Activated T-helper 1 cell treated with anti-CD3 and anti-CD28 coated beads, Interleukin-12 subunit alpha, Interleukin-12 subunit beta, Interleukin-2, Interleukin-4 antibody, amounts not matched to agents 30 ng/mL and 10 ng/mL and 1 ng/mL, durations not matched to agents 14 hours and 24 hours and 36 hours (primary cell): ENCODE data around the gene ANKEF1. TPM values are rescaled to one million over a fixed set of nuclear protein-coding genes. Genes with fewer than 3 reads are reported as not detected.
"Not testable (repeated sequence)": the region's sequence is repeated elsewhere in the genome, so short reads cannot be mapped to it uniquely, and the experiment has no call there.

ENCODE experiments used
- DNase-seq: peaks from one replicate; pipeline ENCODE4 v3.0.0; 2021; ENCODE audit warnings: low spot score
- H3K27ac Mint-ChIP-seq: one replicate; pipeline ENCODE4 v1.8.0; 2021; ENCODE audit warnings: mild to moderate bottlenecking, mixed read lengths
- H3K27me3 Mint-ChIP-seq: one replicate; pipeline ENCODE4 v1.8.0; 2022; ENCODE audit warnings: mild to moderate bottlenecking, moderate library complexity, mixed read lengths; ENCODE audit not compliant: insufficient read depth
- H3K36me3 Mint-ChIP-seq: one replicate; pipeline ENCODE4 v1.8.0; 2021; ENCODE audit warnings: low read depth, mixed read lengths
- H3K4me1 Mint-ChIP-seq: one replicate; pipeline ENCODE4 v1.8.0; 2021; ENCODE audit warnings: low read depth, mixed read lengths
- H3K4me3 Mint-ChIP-seq: one replicate; pipeline ENCODE4 v1.8.0; 2021; ENCODE audit warnings: mild to moderate bottlenecking, moderate library complexity, mixed read lengths
- H3K9me3 Mint-ChIP-seq: one replicate; pipeline ENCODE4 v1.8.0; 2021; ENCODE audit warnings: mixed read lengths
- intact Hi-C: fragments of 100-400 bp; cut with micrococcal nuclease; formaldehyde crosslinking; loops from one replicate; pipeline ENCODE4 v1.15.1; 2024
- total RNA-seq: library from RNA; stranded (reverse); gene quantifications from 2 replicates; pipeline ENCODE4 v1.2.3, GENCODE V29; 2022

The ANKEF1 gene
- total RNA-seq, 1 donor from 2014 or later = 0.26 TPM

DNA sequence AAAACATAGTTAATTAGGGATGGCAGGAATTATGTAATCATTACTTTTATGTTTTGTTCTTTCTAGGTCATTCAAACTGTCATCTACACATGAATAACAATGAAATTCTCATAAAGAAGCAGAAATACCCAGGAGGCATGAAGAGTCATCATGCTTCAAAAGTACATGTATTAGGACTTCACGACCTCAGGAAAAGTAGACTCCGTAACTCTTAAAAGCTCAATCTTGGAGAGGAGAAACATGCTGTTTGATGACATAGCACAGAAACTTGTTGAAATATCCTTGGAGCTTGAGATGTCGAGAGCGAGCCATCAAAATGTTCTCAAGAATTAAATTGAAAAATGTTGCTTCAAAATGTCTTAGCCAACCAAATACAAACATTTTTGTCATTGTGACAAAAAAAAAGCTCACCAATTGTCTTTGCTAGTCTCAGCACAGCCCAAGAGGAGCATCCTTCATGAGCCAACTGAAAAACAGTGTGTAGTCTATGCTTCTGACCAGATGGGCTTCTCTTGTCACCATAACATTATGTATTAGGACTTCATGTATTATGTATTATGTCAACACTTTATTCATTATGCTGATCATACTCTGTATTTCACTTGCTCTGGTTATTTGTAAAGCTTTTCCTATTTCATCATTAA lies 28.2 kb upstream of the ANKEF1 start:
- peaks cover 4% of the 10 kb centered on the region for H3K27me3 Mint-ChIP-seq
- DNase-seq = no peak
- H3K4me1 Mint-ChIP-seq = peaks cover 5% of the 10 kb centered on the region
- no peaks in the 10 kb centered on the region for H3K36me3 Mint-ChIP-seq
- intact Hi-C loops = no loop called here
- H3K4me3 Mint-ChIP-seq = no peak overlapping the region
- H3K27ac Mint-ChIP-seq = no peak overlapping the region
- no peaks in the 10 kb centered on the region for H3K9me3 Mint-ChIP-seq

GRCh38 chr20:10007158-10007557 lies 27.6 kb upstream of the ANKEF1 start:
- intact Hi-C loops = no loop called here
- peaks cover 4% of the 10 kb centered on the region for H3K27me3 Mint-ChIP-seq
- no peaks in the 10 kb centered on the region for H3K36me3 Mint-ChIP-seq
- no peak overlapping the region for H3K27ac Mint-ChIP-seq
- H3K9me3 Mint-ChIP-seq = no peaks in the 10 kb centered on the region
- H3K4me3 Mint-ChIP-seq = no peak overlapping the region
- H3K4me1 Mint-ChIP-seq = peaks cover 5% of the 10 kb centered on the region
- DNase-seq = no peak

- H3K27ac Mint-ChIP-seq = no peak overlapping the region
- peaks cover 4% of the 10 kb centered on the region for H3K27me3 Mint-ChIP-seq
- no peak for DNase-seq
Measured at GRCh38 chr20:10007747-10008146, 27.0 kb upstream of the ANKEF1 start.

DNA sequence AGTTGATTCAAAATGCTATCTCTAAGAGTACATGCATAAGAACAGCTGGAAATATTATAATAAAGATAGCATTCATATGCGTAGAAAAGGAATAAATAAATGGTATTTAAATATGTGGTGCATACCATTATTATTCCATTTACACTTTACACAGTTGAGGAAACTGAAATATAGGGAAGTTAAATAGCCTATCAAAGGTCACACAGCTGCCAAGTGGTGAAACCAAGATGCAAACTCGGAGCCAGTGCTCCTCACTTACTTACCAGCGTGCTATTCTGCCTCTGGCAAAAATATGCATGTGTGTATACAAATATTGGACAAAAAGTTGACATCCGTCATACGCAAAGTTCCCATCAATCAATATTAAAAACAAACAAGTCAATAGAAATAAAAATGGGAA lies 22.3 kb upstream of the ANKEF1 start:
- Mint-ChIP-seq H3K36me3 (no peaks in the 10 kb centered on the region), H3K4me3 (no peak overlapping the region), H3K27me3 (peaks cover 1% of the 10 kb centered on the region), H3K9me3 (no peaks in the 10 kb centered on the region), H3K4me1 (no peaks in the 10 kb centered on the region), H3K27ac (no peak overlapping the region)
- DNase-seq = no peak
- intact Hi-C loops = no loop called here

More at GRCh38 chr20:10007747-10008146, 27.0 kb upstream of the ANKEF1 start:
- Mint-ChIP-seq H3K9me3 (no peaks in the 10 kb centered on the region), H3K36me3 (no peaks in the 10 kb centered on the region), H3K4me1 (peaks cover 5% of the 10 kb centered on the region), H3K4me3 (no peak overlapping the region)
- intact Hi-C loops = no loop called here

GRCh38 chr20:10014431-10014830 lies 20.4 kb upstream of the ANKEF1 start:
- intact Hi-C loops = no loop called here
- Mint-ChIP-seq H3K4me3 (no peak overlapping the region), H3K4me1 (no peaks in the 10 kb centered on the region), H3K27ac (no peak overlapping the region), H3K9me3 (no peaks in the 10 kb centered on the region), H3K27me3 (no peaks in the 10 kb centered on the region), H3K36me3 (no peaks in the 10 kb centered on the region)
- DNase-seq = no peak

GRCh38 chr20:10020937-10021336 lies 13.8 kb upstream of the ANKEF1 start:
- Mint-ChIP-seq H3K4me3 (no peak overlapping the region), H3K27ac (no peak overlapping the region), H3K9me3 (no peaks in the 10 kb centered on the region), H3K4me1 (no peaks in the 10 kb centered on the region), H3K27me3 (peaks cover 9% of the 10 kb centered on the region), H3K36me3 (no peaks in the 10 kb centered on the region)
- intact Hi-C loops = no loop called here
- DNase-seq = no peak

DNA sequence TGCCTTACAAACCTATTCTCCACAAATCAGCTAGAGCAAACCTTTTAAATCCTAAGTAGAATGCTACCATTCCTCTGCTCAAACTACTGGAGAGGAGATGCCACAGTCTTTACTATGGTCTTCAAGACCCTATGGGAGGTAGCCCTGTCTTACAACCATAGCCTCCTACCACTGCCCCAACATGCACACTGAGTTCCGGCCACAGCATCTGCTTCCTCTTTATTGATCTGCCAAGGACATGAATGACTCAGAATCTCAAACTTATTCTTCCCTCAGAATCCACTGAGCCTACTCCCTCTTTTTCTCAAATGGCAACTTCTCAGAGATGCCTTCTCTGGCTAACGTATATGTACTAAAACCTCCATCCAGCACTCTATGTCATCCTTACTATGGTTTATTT lies 12.2 kb upstream of the ANKEF1 start:
- DNase-seq = no peak
- intact Hi-C loops = no loop called here
- Mint-ChIP-seq H3K4me1 (no peaks in the 10 kb centered on the region), H3K4me3 (no peak overlapping the region), H3K36me3 (no peaks in the 10 kb centered on the region), H3K9me3 (no peaks in the 10 kb centered on the region), H3K27ac (no peak overlapping the region), H3K27me3 (peaks cover 9% of the 10 kb centered on the region)

DNA sequence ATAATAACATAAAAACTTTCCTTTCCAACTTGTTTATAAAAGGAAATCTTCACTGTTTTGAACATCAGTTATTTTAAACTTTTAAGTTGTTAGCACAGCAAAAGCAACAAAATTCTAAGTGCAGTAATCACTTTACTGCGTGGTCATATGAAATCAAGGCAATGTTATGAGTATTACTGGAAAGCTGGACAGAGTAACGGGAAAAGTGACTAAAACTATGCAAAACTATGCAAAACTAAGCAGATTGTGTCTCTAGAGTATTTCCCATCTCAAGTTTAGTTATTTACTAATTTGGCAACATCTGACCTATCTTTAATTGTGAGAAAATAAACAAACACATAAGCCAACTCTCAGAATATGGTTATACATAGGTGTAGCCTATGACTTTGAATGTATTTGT lies 10.9 kb upstream of the ANKEF1 start:
- intact Hi-C loops = no loop called here
- Mint-ChIP-seq H3K4me1 (no peaks in the 10 kb centered on the region), H3K36me3 (no peaks in the 10 kb centered on the region), H3K27me3 (peaks cover 11% of the 10 kb centered on the region), H3K4me3 (no peak overlapping the region), H3K27ac (no peak overlapping the region), H3K9me3 (no peaks in the 10 kb centered on the region)
- no peak for DNase-seq

- H3K4me3 Mint-ChIP-seq, DNase-seq, H3K27ac Mint-ChIP-seq, H3K36me3 Mint-ChIP-seq, H3K9me3 Mint-ChIP-seq, H3K27me3 Mint-ChIP-seq, intact Hi-C loops: not testable (repeated sequence)
- peaks cover 13% of the 10 kb centered on the region for H3K4me1 Mint-ChIP-seq
Measured at GRCh38 chr20:10031451-10032215, 3.2 kb upstream of the ANKEF1 start.

GRCh38 chr20:10032269-10032668 lies 2.5 kb upstream of the ANKEF1 start:
- H3K4me3 Mint-ChIP-seq, H3K27me3 Mint-ChIP-seq, H3K9me3 Mint-ChIP-seq, DNase-seq, H3K27ac Mint-ChIP-seq, intact Hi-C loops, H3K36me3 Mint-ChIP-seq: not testable (repeated sequence)
- peaks cover 13% of the 10 kb centered on the region for H3K4me1 Mint-ChIP-seq

DNA sequence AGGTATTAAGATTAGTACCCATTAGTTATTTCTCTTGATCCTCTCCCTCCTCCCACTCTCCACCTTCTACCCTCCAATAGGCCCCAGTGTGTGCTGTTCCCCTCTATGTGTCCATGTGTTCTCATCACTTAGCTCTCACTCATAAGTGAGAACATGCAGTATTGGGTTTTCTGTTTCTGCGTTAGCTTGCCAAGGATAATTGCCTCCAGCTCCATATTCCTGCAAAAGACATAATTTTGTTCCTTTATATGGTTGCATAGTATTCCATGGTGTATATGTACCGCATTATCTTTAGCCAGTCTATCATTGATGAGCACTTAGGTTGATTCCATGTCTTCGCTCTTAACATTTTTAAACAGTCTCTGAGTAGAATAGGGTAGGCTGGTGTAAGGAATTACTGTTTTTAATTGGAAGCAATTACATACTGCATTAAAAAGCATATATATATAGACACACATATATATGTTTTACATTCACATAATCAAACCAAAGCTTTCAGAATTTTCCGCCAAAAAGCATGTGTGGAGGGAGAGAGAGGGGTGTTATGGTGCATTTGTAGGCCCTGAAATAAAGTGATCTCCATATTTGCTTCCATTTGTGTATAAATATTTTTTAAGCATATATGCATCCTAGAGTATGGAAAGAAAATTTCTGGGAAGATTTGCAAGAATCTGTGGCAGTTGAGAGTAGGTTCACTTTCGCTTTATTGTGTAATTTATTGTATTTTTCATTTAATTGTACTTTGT lies 709 bp upstream of the ANKEF1 start:
- intact Hi-C loops = no loop called here
- DNase-seq = no peak
- Mint-ChIP-seq H3K4me1 (peaks cover 13% of the 10 kb centered on the region), H3K4me3 (peak overlapping the region; percentile 27), H3K9me3 (no peaks in the 10 kb centered on the region), H3K27me3 (peaks cover 6% of the 10 kb centered on the region), H3K36me3 (no peaks in the 10 kb centered on the region), H3K27ac (no peak overlapping the region)

DNA sequence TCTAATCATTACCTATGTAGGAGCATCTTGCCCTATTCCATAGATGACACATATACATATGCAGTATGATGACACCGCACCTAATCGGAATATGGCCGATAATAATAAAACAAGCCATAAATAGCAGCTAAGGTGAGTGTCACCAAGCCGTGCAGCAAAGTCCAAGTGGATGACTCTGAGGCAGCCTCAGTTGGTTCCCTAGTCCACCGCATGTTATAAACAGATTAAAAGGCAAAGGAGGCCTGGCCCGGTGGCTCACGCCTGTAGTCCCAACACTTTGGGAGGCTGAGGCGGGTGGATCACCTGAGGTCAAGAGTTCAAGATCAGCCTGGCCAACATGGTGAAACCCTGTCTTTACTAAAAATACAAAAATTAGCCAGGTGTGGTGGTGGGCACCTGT lies 1.5 kb downstream of the ANKEF1 start:
- H3K27me3 Mint-ChIP-seq, H3K9me3 Mint-ChIP-seq, intact Hi-C loops, DNase-seq, H3K4me3 Mint-ChIP-seq, H3K27ac Mint-ChIP-seq, H3K36me3 Mint-ChIP-seq: not testable (repeated sequence)
- H3K4me1 Mint-ChIP-seq = peaks cover 13% of the 10 kb centered on the region
